HepG2 (cell line): ENCODE results near the gene YJEFN3. TPM values are rescaled to one million over a fixed set of nuclear protein-coding genes. Genes with fewer than 3 reads are reported as not detected.

ENCODE experiments used
- ATAC-seq: fragments of 200-7000 bp; cut with Tn5 transposase; 3 replicates; pipeline ENCODE4 v1.9.1; 2020; ENCODE audit warnings: mild to moderate bottlenecking, moderate library complexity
- BruUV-seq: library from RNA; stranded (reverse); fragments of 400-500 nt; replicated peaks from 2 replicates; lab custom pipeline; 2021; lab: Mats Ljungman, UMichigan
- CTCF ChIA-PET: fragments of 300-600 bp; formaldehyde crosslinking; extraction: SDS; loops from one replicate; lab custom pipeline; 2021; ENCODE audit warnings: low total read pairs, inconsistent platforms, low intra/inter-chr PET ratio; lab: Yijun Ruan, JAX
- POLR2A ChIA-PET: fragments of 350-600 bp; sonication (Branson Sonifier 250); formaldehyde crosslinking; loops from one replicate; lab custom pipeline; 2020; ENCODE audit warnings: antibody characterized with exemption, inconsistent platforms; lab: Yijun Ruan, JAX
- DNase-seq: peaks from one replicate; pipeline ENCODE4 v3.0.0-alpha.2; 2015; ENCODE audit warnings: low spot score
- FAIRE-seq: peaks from 3 replicates; lab custom pipeline; 2011; peaks lifted over from hg19 to GRCh38; lab: Jason Lieb, UNC
- H2AFZ ChIP-seq: one replicate; pipeline ENCODE4 v1.6.1; 2011; ENCODE audit warnings: low read length, inconsistent platforms
- H3K27ac ChIP-seq: fragments of 300-600 bp; 3 replicates; pipeline ENCODE4 v1.8.0; 2011; ENCODE audit warnings: mixed run types, mild to moderate bottlenecking, mixed read lengths, low read length, inconsistent platforms; ENCODE audit not compliant: insufficient read depth; ENCODE audit errors: extremely low read length
- H3K27me3 ChIP-seq, 2 experiments: fragments of 200-600 bp in 1 of 2; 2 replicates in 1 of 2; 3 replicates in 1 of 2; pipeline versions ENCODE4 v1.6.0 to v1.8.0; 2011; ENCODE audit warnings: low read length in 2 of 2, mild to moderate bottlenecking in 2 of 2, moderate library complexity in 2 of 2, inconsistent platforms in 1 of 2; ENCODE audit not compliant: insufficient read depth in 2 of 2, control insufficient read depth in 1 of 2
- H3K36me3 ChIP-seq, 2 experiments: fragments of 200-600 bp in 1 of 2; replicated peaks in 1 of 2; 2 replicates in 1 of 2; 3 replicates in 1 of 2; pipeline versions ENCODE4 v1.5.1 to v1.8.0; 2011; ENCODE audit warnings: low read length in 2 of 2, inconsistent platforms in 1 of 2; ENCODE audit not compliant: insufficient read depth in 2 of 2, control insufficient read depth in 1 of 2
- H3K4me1 ChIP-seq: 2 replicates; pipeline ENCODE4 v1.5.1; 2012; ENCODE audit warnings: low read length, inconsistent platforms; ENCODE audit not compliant: insufficient read depth
- H3K4me2 ChIP-seq: 2 replicates; pipeline ENCODE4 v1.6.0; 2011; ENCODE audit warnings: low read depth, low read length, inconsistent platforms
- H3K4me3 ChIP-seq, 3 experiments: fragments of 200-600 bp in 1 of 3; sonication (generic), shearing (Covaris generic) in 1 of 3; replicated peaks in 1 of 3; 2 replicates each; pipeline ENCODE4 v1.5.1; 2011 to 2016; ENCODE audit warnings: low read length in 3 of 3, inconsistent platforms in 2 of 3, low read depth in 2 of 3, mild to moderate bottlenecking in 2 of 3, control low read depth in 1 of 3, mixed read lengths in 1 of 3; ENCODE audit not compliant: insufficient read depth in 1 of 3
- H3K79me2 ChIP-seq: one replicate; pipeline ENCODE4 v1.6.1; 2011; ENCODE audit warnings: low read length, inconsistent platforms; ENCODE audit not compliant: insufficient read depth
- H3K9ac ChIP-seq: 2 replicates; pipeline ENCODE4 v1.6.0; 2011; ENCODE audit warnings: mild to moderate bottlenecking, low read depth, low read length, inconsistent platforms; ENCODE audit not compliant: insufficient read depth
- H3K9me3 ChIP-seq: 2 replicates; pipeline ENCODE4 v1.5.1; 2012; ENCODE audit warnings: mild to moderate bottlenecking, low read length
- H4K20me1 ChIP-seq: 2 replicates; pipeline ENCODE4 v1.6.0; 2011; ENCODE audit warnings: inconsistent platforms, mild to moderate bottlenecking, low read length, moderate library complexity; ENCODE audit not compliant: insufficient read depth
- CSRNP2 ChIP-seq: sonication (generic); formaldehyde crosslinking; conservative IDR thresholded peaks from 2 replicates; pipeline ENCODE4 v1.8.0; 2022; ENCODE audit warnings: low read depth, missing genetic modification reagents
- FIP1L1 ChIP-seq: fragments of 200-400 bp; formaldehyde crosslinking; IDR thresholded peaks from 2 replicates; pipeline ENCODE4 v1.6.1; 2018; ENCODE audit warnings: low read depth, mild to moderate bottlenecking, low read length, moderate library complexity, borderline replicate concordance; ENCODE audit not compliant: insufficient read depth
- HMGXB4 ChIP-seq, 2 experiments: sonication (generic) in 1 of 2; formaldehyde crosslinking in 1 of 2; IDR thresholded peaks; 2 replicates each; pipeline versions ENCODE4 v1.4.0 to v1.6.1; 2018 to 2020; ENCODE audit warnings: missing genetic modification reagents in 2 of 2, borderline replicate concordance in 1 of 2, low read depth in 1 of 2, mild to moderate bottlenecking in 1 of 2, missing biosample characterization in 1 of 2
- HNF4A ChIP-seq: sonication (generic); formaldehyde crosslinking; IDR thresholded peaks from 2 replicates; pipeline ENCODE4 v1.4.0; 2020; ENCODE audit warnings: missing genetic modification reagents
- HOXA3 ChIP-seq: sonication (generic); formaldehyde crosslinking; IDR thresholded peaks from 2 replicates; pipeline ENCODE4 v1.5.0; 2020; ENCODE audit warnings: missing genetic modification reagents
- IRX3 ChIP-seq: sonication (generic); formaldehyde crosslinking; IDR thresholded peaks from 2 replicates; pipeline ENCODE4 v1.8.1; 2023; ENCODE audit warnings: mild to moderate bottlenecking, low read depth, missing genetic modification reagents, borderline replicate concordance
- KMT2A ChIP-seq: sonication (generic); formaldehyde crosslinking; IDR thresholded peaks from 2 replicates; pipeline ENCODE4 v1.4.0; 2020; ENCODE audit warnings: missing genetic modification reagents
- MNT ChIP-seq: fragments of 450-650 bp; IDR thresholded peaks from 2 replicates; pipeline ENCODE4 v1.6.1; 2016
- SIX4 ChIP-seq: sonication (generic); formaldehyde crosslinking; IDR thresholded peaks from 2 replicates; pipeline ENCODE4 v1.4.0; 2020; ENCODE audit warnings: missing genetic modification reagents
- ZNF335 ChIP-seq: sonication (generic); formaldehyde crosslinking; IDR thresholded peaks from 2 replicates; pipeline ENCODE4 v1.4.0; 2020; ENCODE audit warnings: missing genetic modification reagents
- ZNF382 ChIP-seq: sonication (generic); formaldehyde crosslinking; IDR thresholded peaks from 2 replicates; pipeline ENCODE4 v1.5.0; 2020; ENCODE audit warnings: missing genetic modification reagents, mild to moderate bottlenecking, borderline replicate concordance
- ZNF670 ChIP-seq: sonication (generic); formaldehyde crosslinking; IDR thresholded peaks from 2 replicates; pipeline ENCODE4 v1.8.0; 2022; ENCODE audit warnings: mild to moderate bottlenecking, missing genetic modification reagents, borderline replicate concordance
- ZNF713 ChIP-seq: sonication (generic); formaldehyde crosslinking; IDR thresholded peaks from 2 replicates; pipeline ENCODE4 v1.4.0; 2020; ENCODE audit warnings: mild to moderate bottlenecking, missing genetic modification reagents
- ZNF737 ChIP-seq: sonication (generic); formaldehyde crosslinking; IDR thresholded peaks from 2 replicates; pipeline ENCODE4 v1.5.0; 2020; ENCODE audit warnings: missing genetic modification reagents, mild to moderate bottlenecking, borderline replicate concordance
- ZNF75D ChIP-seq: sonication (generic); formaldehyde crosslinking; IDR thresholded peaks from 2 replicates; pipeline ENCODE4 v1.8.1; 2023; ENCODE audit warnings: missing genetic modification reagents, mild to moderate bottlenecking, borderline replicate concordance
- ZNF761 ChIP-seq: sonication (generic); formaldehyde crosslinking; conservative IDR thresholded peaks from 2 replicates; pipeline ENCODE4 v1.4.0; 2020; ENCODE audit warnings: mild to moderate bottlenecking, missing genetic modification reagents
- WGBS: methylation state at CpG from one replicate; pipeline ENCODE4 v1.1.6; 2017; ENCODE audit warnings: low lambda C conversion rate; 5-methylcytosine and 5-hydroxymethylcytosine counted together
- in situ Hi-C: cut with HindIII; loops from 2 replicates; pipeline ENCODE4 v1.10.0; 2017; ENCODE audit warnings: low pct_unique_long_range_greater_than_20kb; ENCODE audit not compliant: extremely low pct_ligation_motif_present
- intact Hi-C: fragments of 100-400 bp; cut with micrococcal nuclease; formaldehyde crosslinking; loops from one replicate; pipeline ENCODE4 v1.10.0; 2022; ENCODE audit not compliant: unreplicated experiment
- polyA plus RNA-seq, 8 experiments: library from polyadenylated mRNA; depleted of rRNA in 3 of 8; stranded (reverse) in 7 of 8; unstranded in 1 of 8; fragments of >200 nt; fragmentation: Illumina TruSeq in 4 of 8; extraction: Trizol in 4 of 8; gene quantifications; 2 replicates each; pipeline versions ENCODE4 v1.2.1 to v1.2.3, GENCODE V29; 2011 to 2016; ENCODE audit warnings: low read depth in 4 of 8, missing spikeins in 1 of 8, mixed read lengths in 1 of 8; ENCODE audit not compliant: insufficient read depth in 1 of 8
- total RNA-seq, 5 experiments: library from RNA; depleted of rRNA; stranded (reverse); fragments of >200 nt; fragmentation: Illumina TruSeq; extraction: Trizol; gene quantifications; 2 replicates each; pipeline ENCODE4 v1.2.3, GENCODE V29; 2016; ENCODE audit warnings: low read depth in 1 of 5

The YJEFN3 gene
- total and polyA plus RNA-seq, 2 of the 13 experiments (the other 11 are each of a cell fraction or from before 2014, with no cell fraction given) = 0.89 to 4.0 TPM

GRCh38 chr19:19501798-19502197, 26.9 kb upstream of the YJEFN3 start:
- Histone ChIP-seq H3K27me3 (no peaks in the 10 kb centered on the region), H3K4me1 (no peaks in the 10 kb centered on the region), H3K36me3 (peaks cover 26 to 88% of the 10 kb centered on the region in 2 experiments; a peak in 4 of 5 replicates), H3K9me3 (no peaks in the 10 kb centered on the region), H3K27ac (no peak overlapping the region), H3K4me2 (no peak overlapping the region), H4K20me1 (no peaks in the 10 kb centered on the region), H3K4me3 (no peak overlapping the region), H3K79me2 (no peaks in the 10 kb centered on the region), H3K9ac (no peak overlapping the region), H2AFZ (no peak overlapping the region)
- no peak for TF ChIP-seq CSRNP2 (CRISPR knock-in tag)
- no peak for TF ChIP-seq ZNF382 (CRISPR knock-in tag)
- TF ChIP-seq ZNF670 (CRISPR knock-in tag) = no peak
- TF ChIP-seq ZNF713 (CRISPR knock-in tag) = no peak
- no peak for TF ChIP-seq HOXA3
- no peak for TF ChIP-seq SIX4 (CRISPR knock-in tag)
- TF ChIP-seq ZNF335 = no peak
- no peak for TF ChIP-seq ZNF75D (CRISPR knock-in tag)
- no peak for TF ChIP-seq ZNF737 (CRISPR knock-in tag)
- TF ChIP-seq IRX3 (CRISPR knock-in tag) = no peak
- no peak for TF ChIP-seq ZNF761
- no peak for TF ChIP-seq HMGXB4 (CRISPR knock-in tag; IDR thresholded peaks at IDR 0.05; ENCODE audit: borderline replicate concordance in 1 of 2, low read depth in 1 of 2)
- TF ChIP-seq FIP1L1 = no peak
- no peak for TF ChIP-seq MNT
- TF ChIP-seq KMT2A = no peak
- TF ChIP-seq HNF4A (CRISPR knock-in tag) = no peak
- intact Hi-C loops = no loop called here
- in situ Hi-C loops = no loop called here
- no peak for FAIRE-seq
- CTCF ChIA-PET = no interaction called here
- no peak for DNase-seq
- WGBS = 98% methylated on average over 26 of the region's 26 CpGs
- BruUV-seq = no TSS peak
- POLR2A ChIA-PET = no interaction called here
- ATAC-seq = no peak
